Activated CD8-positive, alpha-beta memory T cell treated with anti-CD3 and anti-CD28 coated beads for 4 hours (primary cell): ENCODE results near the gene SLC17A3.

Experiments used
- DNase-seq, 2 donors: peaks; one replicate each; pipeline ENCODE4 v3.0.0-alpha.2; 2020; ENCODE audit warnings: low read depth in 2 of 2

The SLC17A3 gene

GRCh38 chr6:25889877-25890853 is 16.1 kb upstream of the SLC17A3 start:
- DNase-seq, result no peak

DNA sequence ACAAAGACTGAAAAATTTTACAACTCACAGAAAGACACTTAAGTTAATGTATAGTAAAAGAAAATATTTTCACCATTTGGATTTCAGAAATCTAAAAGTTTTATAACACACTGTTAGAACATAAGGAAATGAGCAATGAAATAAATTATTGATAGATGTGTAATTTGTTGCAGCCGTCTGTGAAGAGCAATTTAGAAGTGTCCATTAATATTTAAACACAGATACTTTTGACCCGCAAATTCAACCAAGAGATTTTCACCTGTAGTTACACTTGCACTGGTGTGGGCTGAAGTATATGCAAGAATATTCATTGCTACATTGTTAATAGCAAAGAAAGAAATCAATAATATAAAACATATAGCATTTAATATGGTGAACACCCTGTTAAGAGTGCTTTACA is 14.6 kb upstream of the SLC17A3 start:
- no peak for DNase-seq

DNA sequence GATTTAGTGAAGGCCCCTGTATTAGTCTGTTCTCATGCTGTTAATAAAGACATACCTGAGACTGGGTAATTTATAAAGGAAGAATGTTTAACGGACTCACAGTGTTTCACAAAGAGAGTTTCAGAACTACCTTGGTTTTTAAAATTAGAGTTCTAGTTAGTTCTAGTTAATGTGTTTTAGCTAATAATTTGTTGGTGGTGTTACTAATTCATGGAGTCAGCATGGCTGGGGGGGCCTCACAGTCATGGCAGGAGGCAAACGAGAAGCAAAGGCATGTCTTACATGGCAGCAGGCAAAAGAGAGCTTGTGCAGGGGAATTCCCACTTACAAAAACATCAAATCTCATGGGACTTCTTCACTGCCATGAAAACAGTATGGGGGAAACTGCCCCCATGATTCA is 12.0 kb upstream of the SLC17A3 start:
- DNase-seq, result no peak

DNA sequence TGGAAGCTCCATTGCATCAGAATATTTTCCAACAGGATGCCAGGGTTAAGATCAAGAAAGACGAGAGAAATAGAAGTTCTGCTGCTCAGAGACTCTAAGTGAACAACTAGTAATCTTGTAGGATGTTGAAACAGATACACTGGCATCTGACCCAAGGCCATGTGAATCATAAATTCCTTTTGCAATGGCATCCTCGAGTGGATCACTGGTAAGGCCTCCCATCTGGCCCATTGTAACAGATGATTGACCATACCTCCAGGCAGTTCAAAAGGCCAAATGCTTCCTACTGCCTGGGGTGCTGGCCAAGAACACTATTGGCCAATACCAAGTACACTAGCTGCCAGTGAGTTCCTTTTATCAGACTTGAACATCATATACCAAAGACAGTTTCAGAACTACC is 9.9 kb upstream of the SLC17A3 start:
- no peak for DNase-seq

DNA sequence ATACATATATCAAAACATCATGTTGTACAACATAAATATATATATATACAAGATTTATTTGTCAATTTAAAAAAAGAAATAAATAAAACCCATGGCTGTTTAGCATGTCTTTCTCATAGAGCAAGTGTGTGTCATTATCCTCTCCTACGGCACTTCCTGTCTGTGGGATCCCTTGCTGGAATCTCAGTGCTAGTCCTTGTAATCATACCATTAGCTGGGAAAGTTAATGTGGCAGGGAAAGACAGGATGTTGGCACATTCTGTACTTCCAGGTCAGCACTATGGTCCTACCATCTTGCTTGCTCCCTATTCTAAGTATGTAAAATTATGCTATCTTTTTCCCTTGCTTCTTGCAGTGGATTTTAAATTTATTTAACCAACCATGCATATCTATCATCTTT is 9.5 kb upstream of the SLC17A3 start:
- DNase-seq, result no peak

GRCh38 chr6:25882051-25882496 is 8.0 kb upstream of the SLC17A3 start:
- DNase-seq, result peak in 1 of 2 donors; percentile 5

DNA sequence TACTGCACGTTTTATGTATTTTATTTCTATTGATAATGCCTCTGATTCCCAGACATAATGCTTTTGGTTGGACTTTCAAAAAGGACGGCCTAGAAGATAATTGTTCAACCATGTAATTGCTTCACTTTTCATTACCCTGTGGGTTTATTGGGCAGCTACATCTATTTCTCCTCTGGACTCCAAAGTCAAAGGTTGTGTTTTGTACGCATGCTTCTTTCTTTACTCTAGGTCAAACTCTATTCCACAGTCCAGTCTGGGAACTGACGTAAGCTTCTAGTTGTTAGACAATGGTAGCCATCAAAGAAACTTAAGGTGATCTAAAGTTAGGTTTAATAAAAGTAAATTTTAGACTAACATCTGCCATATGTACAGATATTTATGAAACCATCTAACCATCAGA is 6.6 kb upstream of the SLC17A3 start:
- no peak for DNase-seq

- DNase-seq, result no peak
These were observed 4.8 kb upstream of the SLC17A3 start for GRCh38 chr6:25878721-25879322.

DNA sequence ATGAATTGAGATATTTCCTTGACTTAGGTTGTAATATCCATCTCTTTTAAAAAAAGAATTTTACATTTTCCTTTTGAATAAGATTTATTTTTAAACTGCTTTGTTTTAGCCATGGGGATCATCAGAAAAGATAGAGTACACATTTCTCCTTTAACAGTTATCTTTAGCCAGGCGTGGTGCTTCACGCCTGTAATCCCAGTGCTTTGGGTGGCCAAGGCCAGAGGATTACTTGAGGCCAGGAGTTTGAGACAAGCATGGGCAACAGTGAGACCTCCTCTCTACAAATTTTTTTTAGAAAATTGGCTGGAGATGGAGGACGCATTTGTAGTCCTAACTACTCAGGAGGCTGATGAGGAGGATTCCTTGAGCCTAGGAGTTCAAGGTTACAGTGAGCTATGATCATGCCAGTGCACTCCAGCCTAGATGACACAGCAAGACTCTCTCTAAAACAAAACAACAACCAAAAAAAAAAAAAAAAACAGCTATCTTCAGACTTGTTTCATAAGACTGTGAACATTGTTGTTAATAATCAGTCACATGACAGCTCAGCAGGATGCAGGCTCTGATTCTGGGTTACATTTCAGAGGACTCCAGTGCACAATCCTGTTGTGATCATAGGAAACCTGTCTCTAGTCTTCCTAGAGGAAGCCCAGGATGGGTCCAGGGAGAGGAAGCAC is 2.0 kb upstream of the SLC17A3 start:
- no peak for DNase-seq

GRCh38 chr6:25875563-25875905 is 1.5 kb upstream of the SLC17A3 start:
- DNase-seq, result no peak

GRCh38 chr6:25874822-25875562 is 949 bp upstream of the SLC17A3 start:
- no peak for DNase-seq

DNA sequence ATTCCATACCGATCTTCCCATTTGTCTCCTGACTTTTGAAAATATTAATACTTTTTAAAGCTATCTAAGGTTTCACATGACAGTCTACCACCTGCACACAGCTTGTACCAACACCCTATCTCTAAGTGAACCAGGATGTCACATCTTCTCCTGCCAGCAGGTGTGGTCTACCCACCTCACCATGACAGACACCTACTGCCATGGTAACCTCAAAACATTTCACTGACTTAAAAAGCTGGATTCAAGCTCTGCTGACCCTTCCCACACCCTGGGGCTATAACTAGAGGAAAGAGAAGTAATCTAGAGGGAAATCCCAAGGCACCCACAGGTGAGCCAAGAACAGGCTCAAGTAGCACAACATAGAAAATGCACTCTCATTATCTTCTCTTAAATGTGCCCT is 1.2 kb downstream of the SLC17A3 start:
- no peak for DNase-seq

GRCh38 chr6:25869840-25870239 is 4.2 kb downstream of the SLC17A3 start:
- no peak for DNase-seq

- no peak for DNase-seq
These were observed 5.4 kb downstream of the SLC17A3 start for GRCh38 chr6:25868436-25869183.

- no peak for DNase-seq
These were observed 8.0 kb downstream of the SLC17A3 start for GRCh38 chr6:25866011-25866410.

DNA sequence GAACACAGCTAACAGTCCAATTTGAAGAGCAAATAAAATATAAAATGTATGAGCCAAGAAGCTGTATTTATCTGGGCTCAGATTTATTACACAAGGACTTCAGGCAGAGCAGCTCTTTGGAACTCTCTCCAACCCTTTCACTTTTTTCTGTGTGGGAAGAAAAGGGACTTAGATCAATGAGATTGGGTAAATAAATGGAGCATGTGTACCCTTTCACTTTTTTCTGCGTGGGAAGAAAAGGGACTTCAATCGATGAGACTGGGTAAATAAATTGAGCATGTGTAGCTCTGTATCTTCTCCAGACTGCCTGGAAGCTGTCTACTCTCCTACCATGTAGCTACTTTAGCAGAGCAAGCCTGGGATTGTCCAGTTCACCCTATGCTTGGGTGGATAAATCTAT is 10.7 kb downstream of the SLC17A3 start:
- DNase-seq, result no peak

DNA sequence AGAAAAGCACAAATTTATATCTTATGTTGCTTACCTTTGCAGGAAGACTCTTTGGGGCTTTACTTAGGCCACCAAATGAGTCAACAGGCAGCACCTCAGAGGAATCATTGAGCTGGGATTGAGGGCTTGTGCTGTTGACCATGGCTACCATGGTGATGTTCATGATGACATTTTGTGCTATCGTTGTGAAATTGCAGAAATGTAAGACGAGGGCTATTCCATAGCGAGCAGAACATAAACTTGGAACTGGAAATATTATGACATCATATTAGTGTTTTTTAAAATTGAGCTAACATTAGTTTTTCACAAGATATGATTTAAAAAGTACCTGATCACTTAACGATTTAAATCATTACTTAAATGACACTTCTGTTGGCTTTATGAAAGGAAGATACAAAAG is 11.8 kb downstream of the SLC17A3 start:
- DNase-seq, result no peak

DNA sequence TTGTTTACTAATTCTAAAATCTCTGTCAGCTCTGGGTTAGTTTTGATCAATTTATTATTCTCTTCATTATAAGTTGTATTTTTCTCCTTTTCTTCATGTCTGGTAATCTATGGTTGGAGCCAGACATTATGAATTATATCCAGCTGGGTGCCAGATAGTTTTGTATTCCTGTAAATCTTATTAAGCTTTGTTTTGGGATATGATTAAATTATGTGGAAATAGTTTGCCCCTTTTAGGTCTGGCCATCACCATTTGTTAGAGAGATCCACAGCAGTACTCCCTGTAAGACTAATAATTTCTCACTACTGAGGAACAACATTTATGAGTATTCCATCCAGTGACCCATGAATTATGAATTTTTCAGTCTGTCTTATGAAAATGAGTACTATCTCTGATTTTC is 21.3 kb downstream of the SLC17A3 start:
- DNase-seq, result no peak

DNA sequence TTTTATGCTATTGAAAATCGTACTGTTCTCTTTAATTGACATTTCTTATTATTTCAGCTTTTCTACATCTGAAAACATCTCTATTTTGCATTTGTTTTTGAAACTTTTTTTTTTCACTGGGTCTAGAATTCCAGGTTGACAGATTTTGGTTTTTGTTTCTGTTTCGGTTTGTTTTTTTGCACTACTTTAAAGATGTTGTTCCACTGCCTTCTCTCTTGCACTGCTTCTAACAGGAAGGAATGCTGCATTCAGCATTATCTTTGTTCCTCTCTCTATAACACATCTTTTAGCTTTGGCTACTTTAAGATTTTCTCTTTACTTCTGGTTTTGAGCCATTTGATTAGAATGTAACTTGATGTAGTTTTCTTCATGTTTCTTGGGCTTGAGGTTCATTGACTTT is 22.1 kb downstream of the SLC17A3 start:
- no peak for DNase-seq

DNA sequence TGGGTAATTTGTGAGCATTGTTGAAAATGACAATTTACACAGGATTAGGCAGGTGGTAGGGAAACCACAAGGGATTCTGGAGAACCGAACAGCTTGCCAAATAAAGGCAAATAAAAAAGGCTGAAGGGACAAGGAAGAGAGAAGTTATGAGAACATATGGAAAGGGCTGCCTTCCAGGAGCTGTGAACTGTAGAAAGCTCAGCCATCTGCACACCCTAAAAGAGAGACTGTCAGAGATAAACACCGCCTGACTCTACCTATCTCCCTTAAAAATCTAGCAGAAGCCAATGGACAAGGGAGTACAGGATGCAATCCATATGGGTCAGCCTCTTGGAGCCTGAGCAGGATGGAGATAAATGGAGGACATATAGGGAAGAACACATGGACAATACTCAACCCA is 29.5 kb downstream of the SLC17A3 start:
- DNase-seq, result no peak

GRCh38 chr6:25842526-25842925 is 31.5 kb downstream of the SLC17A3 start:
- no peak for DNase-seq
